Hepatocyte (in vitro differentiated cells): Measurements from ENCODE around the gene GNAT1.

Source experiments
- CTCF ChIP-seq: fragments of 200-600 bp; sonication (generic); IDR thresholded peaks from 2 replicates; pipeline ENCODE4 v1.5.1; 2016; ENCODE audit warnings: antibody characterized with exemption, mild to moderate bottlenecking; ENCODE audit not compliant: poor library complexity
- EZH2 ChIP-seq: fragments of 200-600 bp; sonication (generic); IDR thresholded peaks from 2 replicates; pipeline ENCODE4 v1.6.1; 2016; ENCODE audit warnings: antibody characterized with exemption, mild to moderate bottlenecking, borderline replicate concordance
- EZH2phosphoT487 ChIP-seq: fragments of 200-600 bp; sonication (generic); IDR thresholded peaks from one replicate; pipeline ENCODE4 v1.6.1; 2018; ENCODE audit warnings: antibody characterized with exemption, mild to moderate bottlenecking, low read depth, moderate library complexity; ENCODE audit not compliant: unreplicated experiment, severe bottlenecking

DNA sequence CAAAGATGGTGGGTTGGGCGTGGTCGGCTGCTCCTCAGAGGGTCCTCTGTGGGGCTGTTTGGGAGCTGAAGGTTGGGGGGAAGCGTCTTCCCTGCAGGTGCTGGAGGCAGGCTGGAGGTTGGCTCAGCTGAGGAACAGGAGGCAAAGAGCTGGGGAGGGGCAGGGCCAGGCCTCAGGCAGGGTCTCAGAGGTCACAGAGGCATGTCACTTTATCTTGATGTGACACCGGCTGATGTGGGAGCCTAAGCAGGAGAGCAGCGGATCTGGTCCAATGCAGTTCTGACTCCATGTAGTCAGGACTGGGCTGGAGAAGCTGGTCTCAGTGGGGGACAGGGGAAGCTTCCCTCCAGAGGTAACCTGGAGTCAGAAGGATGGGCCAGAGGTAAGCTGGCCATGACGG, 7.7 kb upstream of the GNAT1 start:
- TF ChIP-seq CTCF (no peak), EZH2 (no peak), EZH2phosphoT487 (no peak)
